GM18508 (cell line): ENCODE data around the gene GNAZ.

Experiments used
- ATAC-seq: cut with Tn5 transposase; IDR thresholded peaks from one replicate; pipeline ENCODE4 v1.9.1; 2021; ENCODE audit warnings: moderate number of reproducible peaks; ENCODE audit not compliant: insufficient read depth, unreplicated experiment

Gene GNAZ

GRCh38 chr22:23075525-23076216, 5.4 kb downstream of the GNAZ start:
- ATAC-seq, result no peak

DNA sequence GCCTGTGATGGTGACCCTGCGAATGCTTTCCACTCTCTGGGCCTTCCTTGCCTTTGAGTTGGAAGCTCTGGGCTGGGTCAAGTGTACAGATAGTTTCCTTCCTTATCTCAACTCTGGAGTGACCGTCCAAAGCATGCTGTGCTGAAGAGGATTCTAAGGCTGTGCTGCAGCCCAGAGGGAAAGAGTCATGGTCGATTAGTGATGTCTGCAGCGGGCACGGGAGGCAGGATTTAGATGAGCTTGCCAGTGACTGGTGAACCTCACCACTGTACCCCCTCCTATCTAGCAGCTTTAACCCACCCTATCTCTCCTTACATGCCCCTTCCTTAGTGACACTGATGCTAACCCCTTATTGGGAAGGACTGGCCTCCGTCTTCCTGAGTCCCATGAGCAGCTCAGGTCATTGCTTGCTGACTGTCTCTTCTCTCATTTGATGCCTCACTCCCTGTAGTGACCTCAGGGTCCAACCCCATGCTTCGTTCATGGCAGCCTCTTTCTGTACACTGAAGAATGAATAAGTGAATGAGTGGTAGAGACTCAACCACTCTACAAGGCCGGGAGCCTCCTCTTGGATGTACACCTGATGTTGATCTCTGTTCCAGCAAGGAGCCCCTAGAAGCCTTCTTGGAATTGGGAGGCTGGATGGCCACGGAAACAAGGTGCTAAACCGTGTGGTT, 6.7 kb downstream of the GNAZ start:
- ATAC-seq, result no peak

DNA sequence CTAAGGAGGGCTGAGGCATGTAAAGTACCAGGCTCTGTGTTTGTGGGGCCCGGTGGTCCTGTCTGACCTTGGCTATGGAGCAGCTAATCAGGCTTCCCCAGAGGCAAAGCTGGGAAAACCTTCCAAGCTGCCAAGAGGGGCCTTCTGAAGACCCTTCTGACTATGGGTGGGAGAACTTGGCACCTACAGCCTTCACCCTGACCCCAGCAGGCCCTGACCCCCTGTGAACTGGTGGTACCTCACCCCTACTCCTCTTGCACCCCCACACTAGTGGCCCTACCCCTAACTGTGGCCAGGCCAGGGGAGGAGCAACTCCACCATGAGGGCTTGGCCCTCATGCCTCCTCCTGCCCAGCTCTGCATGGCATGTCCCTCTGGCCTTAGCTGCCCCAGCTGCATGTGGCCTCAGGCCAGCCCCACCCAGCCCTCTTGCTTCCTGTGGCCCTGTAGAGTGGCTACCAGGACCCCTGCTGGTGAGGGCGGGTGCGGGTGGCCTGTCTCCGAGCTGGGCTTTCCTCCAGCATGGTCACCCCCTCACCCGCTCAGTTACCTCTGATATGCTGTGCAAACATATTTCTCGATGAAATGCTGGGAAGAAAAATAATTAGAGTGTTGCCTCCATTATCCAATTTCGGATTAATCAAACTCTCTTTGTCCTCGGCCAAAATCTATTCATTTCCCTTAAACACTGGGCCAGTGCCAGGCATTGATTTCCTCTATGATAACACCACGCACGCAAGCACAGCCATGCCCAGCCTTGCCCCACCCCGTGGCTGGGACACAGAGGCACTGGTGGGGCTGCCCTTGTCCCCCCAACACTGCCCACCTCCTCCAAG, 7.5 kb downstream of the GNAZ start:
- ATAC-seq, result no peak

- ATAC-seq, result no peak
Observed at GRCh38 chr22:23078462-23078787, 8.1 kb downstream of the GNAZ start.

DNA sequence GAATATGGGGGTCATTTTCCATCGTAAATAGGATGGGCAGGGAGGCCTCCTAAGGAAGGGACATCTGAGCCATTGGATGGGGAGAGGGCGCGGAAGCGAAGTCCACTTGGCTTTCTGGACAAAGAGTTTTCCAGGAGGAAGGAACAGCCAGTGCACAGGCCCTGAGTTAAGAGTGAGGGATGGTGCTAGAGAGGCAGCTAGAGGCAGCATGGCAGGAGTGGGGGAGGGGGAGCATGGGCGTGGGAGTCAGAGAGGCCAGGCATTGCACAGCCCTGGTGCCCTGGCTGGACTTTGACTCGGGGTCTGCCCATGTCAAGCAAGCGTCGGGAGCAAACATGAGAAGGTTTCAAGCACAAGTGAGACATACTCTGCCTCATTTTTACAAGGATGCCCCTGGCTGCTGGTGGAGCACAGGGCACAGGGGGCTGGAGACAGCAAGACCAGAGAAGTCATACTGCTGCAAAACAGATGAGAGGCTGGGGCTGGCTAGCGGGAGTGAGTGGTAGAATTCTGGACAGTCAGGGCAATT, 9.0 kb downstream of the GNAZ start:
- no peak for ATAC-seq

DNA sequence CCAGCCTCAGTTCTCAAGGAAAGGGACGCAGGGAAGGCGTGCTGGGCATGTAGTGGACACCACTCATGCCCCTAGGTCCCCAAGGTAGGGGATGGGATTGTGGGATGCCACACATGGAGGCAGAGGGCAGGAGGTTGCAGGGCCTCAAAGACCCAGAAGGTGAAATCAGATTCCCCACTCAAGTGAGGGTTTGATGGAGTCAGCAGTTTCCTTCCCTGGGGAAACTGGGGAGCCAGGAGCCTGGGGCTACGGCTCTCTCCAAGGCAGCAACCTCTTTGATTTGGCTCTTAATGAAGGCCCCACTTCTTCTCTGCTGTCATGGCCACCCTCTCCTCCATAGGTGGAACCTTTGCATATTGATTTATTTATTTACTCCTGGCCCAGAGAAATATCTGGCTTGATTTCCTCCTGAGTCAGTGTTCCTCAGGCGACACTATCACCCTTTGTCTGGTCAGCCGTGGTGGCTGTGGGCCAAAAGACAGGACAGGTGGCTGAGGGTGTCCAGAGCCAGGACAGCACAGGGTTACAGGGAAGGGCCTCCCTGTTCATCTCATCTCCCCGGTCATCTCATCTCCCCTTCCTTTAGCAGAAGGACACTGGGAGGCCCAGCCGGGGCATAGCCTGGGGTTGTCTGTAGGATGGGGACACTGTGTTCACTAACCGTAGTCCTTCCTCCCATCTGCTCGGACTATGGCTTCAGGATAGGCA, 9.6 kb downstream of the GNAZ start:
- no peak for ATAC-seq

GRCh38 chr22:23080613-23081290, 10.4 kb downstream of the GNAZ start:
- ATAC-seq, result no peak

DNA sequence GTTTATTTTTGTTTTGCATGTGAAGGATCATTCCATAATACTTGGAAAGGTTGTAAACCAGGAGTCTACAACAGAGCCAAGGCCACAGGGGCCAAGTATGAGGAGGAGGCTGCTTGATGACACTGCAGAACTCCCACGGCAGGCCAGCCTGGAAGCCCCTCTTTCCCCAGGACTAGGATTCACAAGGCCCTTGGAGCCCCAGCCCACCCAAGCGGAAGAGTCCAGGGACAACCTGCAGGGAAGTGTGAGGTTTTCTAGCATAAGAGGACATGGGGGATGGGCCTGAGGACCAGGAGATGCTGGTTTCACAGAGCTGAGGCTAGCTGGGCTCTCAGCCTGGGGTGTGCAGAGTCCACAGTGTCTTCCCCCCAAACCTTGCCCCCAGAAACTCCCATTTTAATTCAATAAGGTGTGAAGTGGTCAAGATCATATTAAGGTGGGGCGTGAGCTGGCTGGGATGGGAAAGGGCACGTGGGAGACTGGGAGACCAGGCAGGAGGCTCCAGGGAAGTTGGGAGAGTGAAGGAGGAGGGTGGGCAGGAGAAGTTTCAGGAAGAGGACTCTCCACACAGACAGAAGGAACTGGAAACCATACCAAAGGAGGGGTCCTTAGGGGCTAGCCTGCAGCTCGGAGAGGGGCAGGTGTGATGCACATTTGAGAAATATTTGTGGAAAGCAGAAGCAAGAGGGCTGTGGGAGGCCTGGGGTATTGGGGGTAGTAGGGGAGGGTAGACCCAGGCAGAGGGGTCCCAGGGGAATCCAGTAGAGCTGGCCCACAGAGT, 12.4 kb downstream of the GNAZ start:
- no peak for ATAC-seq

DNA sequence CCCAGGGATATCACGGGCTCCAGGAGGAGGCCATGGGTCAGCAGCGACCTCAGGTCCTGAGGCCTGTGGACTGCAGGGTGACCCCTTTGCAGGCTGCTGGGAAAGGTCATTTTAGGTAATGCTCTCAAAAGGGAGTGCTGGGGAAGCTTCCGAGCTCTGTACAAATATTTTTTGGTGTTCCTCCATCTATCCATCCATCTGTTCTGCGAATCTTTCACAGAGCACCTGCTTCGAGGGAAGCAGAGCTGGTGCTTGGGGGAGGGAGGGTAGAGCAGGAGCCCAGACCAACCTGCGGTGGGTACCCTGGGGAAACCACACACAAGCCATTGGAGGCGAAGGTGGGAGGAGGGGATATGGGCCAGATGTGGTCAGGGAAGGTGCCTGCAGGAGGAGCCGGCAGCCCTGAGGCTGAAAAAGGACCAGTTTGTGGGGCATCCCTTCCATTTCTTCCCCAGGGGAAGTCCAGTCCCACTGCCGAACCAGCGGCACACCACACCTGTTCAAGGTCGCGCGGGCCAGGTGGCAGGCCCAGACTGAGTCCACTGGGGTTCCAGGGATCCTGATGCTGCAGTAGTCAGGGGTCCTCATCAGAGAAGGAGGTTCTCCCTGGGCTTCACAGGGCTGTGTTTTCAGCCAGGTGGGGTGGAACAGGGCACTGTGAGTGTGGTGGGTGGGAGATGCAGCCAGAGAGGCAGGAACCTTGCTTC, 13.1 kb downstream of the GNAZ start:
- ATAC-seq, result no peak

GRCh38 chr22:23084453-23085350, 14.4 kb downstream of the GNAZ start:
- ATAC-seq, result no peak

- ATAC-seq, result no peak
Observed at GRCh38 chr22:23085351-23085671, 15.0 kb downstream of the GNAZ start.

DNA sequence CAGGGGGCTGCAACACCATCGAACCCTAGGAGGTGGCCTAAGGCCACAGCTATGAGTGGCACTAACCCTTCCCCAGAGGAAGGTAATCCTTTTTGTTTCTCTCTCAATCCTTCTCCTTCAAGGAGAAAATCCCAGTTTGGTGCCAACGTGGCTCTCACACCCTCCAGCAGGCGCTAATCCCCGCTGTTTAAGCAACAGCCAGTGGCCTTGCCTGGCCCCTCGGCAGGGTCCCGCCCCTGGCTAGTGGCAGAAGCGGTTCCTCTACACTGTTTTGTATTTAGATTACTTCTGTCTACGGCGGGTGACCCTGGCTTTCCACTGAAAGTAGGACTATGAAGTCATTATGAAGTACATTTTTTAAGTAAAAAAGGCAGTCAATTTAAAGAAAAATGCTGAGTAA, 15.5 kb downstream of the GNAZ start:
- no peak for ATAC-seq

DNA sequence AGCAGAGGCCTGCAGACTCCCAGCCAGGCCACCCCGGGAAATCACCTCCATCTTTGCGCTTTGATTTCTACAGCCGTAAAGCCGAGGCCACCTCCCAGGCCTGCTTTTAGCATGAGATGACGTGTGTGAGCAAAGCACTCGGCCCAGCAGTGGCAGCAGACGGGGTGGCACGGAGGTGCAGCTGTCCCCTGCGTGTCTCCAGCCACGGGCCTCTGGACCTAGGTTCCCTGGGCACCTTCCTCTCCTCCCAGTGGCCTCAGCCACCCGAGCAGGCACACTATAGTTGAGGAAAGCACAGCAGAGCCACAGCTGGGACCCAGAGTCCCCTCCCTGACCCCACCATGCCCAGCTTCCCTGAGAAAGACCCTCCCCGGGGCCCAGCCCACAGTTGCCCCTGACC, 15.9 kb downstream of the GNAZ start:
- no peak for ATAC-seq

GRCh38 chr22:23086787-23087186, 16.5 kb downstream of the GNAZ start:
- no peak for ATAC-seq

GRCh38 chr22:23088199-23088604, 17.9 kb downstream of the GNAZ start:
- no peak for ATAC-seq

DNA sequence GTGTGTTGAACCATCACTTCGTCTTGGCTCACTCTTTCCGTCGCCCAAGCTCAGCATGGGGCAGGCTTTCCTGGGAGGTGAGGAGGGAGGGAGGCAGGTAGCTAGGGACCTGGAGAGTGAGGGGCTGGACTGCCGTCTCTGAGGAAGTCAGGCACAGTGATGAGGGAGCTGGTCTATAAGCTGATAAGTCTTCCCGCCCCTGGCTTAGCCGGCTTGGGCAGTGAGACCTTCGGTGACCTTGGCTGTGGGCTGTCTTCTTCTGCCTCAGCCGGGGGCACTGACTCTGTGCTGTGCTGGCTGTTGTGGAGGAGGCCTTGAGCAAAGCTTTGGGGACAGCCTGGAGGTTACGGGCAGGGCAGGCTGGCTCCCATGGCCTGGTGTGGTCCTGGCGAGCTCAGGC, 18.7 kb downstream of the GNAZ start:
- no peak for ATAC-seq

DNA sequence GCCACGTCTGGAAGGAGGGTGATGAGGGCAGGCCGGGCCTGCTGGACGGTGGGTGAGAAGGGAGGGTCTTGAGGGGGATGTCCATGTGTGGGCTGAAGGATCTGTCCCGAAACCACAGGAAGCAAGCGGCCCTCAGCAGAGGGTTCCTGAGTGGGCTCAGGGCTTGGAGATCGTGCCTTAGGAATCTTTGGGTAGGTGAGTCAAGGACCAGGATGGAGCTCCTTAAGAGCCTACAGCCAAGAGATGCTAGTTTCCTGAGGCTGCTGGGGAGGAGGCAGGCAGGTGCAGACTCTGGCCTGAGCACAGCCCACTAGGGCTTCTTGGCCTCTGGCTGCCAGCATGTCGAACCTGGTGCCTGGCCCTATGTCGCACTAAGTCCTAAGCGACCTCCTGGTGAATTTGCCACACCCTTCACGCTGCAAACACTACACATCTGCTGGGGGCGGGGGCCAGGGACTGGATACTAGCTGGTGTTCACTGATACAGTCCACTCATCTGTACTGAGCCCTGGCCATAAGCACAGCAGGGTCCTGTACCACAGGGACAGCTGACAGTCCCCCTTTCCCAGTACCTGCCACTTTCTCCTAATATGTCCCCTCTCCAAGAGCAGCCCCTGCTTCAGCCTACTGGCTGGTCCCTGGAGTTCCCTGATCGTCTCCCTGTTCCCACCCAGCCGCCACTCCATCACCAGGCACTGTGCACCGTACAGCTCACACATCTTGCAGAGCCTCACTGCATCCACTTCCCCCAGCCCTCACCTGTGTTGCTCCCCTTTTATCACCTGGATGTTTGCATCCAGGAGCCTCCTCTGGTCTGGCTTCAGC, 19.5 kb downstream of the GNAZ start:
- no peak for ATAC-seq
